22Rv1 (cell line): ENCODE measurements around the gene EIF5A.

Source experiments
- H3K27ac ChIP-seq: fragments of 450-650 bp; 2 replicates; pipeline ENCODE4 v1.5.1; 2017
- ZFX ChIP-seq: fragments of 450-650 bp; IDR thresholded peaks from 2 replicates; pipeline ENCODE4 v1.6.1; 2017; ENCODE audit warnings: antibody characterized with exemption, borderline replicate concordance
- TF ChIP-seq, protein P1 (sequence below): fragments of 450-650 bp; IDR thresholded peaks from 2 replicates; pipeline ENCODE4 v1.5.1; 2017; ENCODE audit warnings: mild to moderate bottlenecking

EIF5A gene

DNA sequence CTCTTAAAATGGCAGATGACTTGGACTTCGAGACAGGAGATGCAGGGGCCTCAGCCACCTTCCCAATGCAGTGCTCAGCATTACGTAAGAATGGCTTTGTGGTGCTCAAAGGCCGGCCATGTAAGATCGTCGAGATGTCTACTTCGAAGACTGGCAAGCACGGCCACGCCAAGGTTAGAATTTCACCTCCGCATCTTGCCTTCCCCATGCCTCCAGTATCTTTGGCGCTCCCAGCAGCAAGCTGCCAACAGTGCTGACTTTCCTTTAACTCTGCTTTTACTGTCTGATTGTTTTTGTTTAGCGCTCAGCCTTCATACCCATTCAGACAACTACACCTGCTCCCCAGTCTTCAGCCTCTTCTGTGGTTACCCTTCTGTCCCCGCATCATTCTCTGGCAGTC lies 2.2 kb downstream of the EIF5A start:
- H3K27ac ChIP-seq, result peak overlapping the region; percentile 99
- no peak for TF ChIP-seq ZFX
- TF ChIP-seq, protein P1, sequence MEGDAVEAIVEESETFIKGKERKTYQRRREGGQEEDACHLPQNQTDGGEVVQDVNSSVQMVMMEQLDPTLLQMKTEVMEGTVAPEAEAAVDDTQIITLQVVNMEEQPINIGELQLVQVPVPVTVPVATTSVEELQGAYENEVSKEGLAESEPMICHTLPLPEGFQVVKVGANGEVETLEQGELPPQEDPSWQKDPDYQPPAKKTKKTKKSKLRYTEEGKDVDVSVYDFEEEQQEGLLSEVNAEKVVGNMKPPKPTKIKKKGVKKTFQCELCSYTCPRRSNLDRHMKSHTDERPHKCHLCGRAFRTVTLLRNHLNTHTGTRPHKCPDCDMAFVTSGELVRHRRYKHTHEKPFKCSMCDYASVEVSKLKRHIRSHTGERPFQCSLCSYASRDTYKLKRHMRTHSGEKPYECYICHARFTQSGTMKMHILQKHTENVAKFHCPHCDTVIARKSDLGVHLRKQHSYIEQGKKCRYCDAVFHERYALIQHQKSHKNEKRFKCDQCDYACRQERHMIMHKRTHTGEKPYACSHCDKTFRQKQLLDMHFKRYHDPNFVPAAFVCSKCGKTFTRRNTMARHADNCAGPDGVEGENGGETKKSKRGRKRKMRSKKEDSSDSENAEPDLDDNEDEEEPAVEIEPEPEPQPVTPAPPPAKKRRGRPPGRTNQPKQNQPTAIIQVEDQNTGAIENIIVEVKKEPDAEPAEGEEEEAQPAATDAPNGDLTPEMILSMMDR, result no peak

DNA sequence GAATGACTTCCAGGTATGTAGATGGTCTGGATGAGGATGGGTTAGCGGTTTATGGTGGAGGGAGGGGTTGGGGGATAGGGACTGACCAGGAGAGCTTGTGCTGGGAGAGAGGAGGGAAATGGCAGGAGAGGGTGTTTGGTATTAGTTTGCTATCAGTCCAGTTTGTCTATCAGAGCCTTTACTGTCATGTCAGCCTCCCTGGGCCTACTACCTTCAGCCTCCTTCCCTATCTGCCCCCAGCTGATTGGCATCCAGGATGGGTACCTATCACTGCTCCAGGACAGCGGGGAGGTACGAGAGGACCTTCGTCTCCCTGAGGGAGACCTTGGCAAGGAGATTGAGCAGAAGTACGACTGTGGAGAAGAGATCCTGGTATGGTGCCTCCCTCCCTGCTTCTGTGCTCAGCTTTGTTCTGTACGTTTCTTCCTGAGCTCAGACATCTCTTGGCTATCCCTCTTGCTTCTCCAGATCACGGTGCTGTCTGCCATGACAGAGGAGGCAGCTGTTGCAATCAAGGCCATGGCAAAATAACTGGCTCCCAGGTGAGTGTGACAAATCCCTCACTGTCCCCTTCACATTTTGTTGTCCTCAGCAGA lies 3.8 kb downstream of the EIF5A start:
- H3K27ac ChIP-seq, result peak overlapping the region; percentile 99
- no peak for TF ChIP-seq ZFX
- TF ChIP-seq, protein P1, result no peak

DNA sequence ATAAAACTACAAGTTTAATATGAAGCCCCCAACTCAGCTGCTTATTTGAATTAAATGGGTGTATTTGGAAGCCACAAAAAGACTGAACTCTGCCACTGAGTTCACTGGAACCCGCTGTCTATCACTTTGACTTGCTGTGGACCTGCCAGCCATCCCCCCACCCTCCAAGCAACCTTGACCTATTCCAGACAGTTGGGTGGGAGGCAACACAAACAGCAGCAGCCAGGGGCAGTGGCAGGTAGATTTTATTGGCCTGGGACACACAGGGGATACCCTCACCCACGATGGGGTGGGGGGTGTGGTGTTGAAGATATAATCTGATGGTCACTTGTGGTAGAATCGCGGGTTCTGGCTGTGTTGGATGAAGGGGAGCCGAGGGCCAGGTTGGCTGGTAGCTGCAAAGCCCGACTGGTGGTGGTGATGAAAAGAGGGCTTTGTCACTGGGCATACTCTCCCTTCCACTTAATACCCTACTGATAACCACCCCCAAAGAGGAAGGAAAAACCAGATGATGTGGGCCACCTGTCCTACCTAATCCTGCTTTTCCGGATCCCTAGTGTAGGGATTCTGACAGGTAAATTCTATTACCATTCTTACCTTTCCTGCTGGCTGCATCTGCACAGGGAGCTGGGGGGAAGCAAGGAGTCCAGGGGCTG lies 5.1 kb downstream of the EIF5A start:
- TF ChIP-seq, protein P1, result no peak
- TF ChIP-seq ZFX, result no peak
- peak overlapping the region; percentile 99 for H3K27ac ChIP-seq

DNA sequence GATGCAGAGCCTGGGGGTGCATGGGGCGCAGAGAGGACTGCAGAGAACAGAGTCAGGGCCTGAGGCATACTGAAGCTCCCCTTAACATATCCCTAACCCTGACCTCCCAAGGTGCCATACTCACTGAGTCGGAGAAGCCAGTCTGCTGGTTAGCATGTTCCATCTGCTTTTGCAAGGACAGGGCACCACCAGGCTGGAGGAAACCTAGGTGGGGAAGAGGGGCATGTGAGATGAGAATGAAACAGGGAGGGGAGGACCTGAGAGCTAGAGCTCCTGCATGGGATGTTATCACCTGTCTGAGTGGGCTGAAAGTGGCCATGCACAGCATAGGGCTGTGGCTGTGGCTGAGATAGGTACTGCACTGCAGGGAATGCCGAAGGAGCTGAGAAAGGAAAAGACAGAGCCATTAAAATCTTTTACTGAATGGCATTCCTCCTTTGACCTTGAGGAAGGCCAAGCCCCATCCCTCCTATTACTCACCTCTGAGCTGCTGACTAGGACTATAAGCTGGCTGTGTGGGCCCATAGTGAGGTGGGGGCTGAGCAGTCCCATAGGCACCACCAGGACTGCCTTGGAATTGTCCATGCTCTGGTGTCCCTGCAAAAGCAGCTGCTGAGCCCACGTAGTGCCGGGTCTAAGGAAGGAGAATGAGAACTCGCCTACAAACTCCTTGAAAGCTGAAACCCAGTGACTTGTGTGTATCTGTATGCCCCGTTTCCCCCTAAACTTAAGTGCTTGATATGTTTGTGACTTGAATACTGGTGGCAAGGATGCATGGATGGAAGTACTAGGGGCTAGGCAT lies 5.9 kb downstream of the EIF5A start:
- H3K27ac ChIP-seq, result peak overlapping the region; percentile 99
- TF ChIP-seq ZFX, result no peak
- TF ChIP-seq, protein P1, result peak; percentile 25; the same call in 1 of the 2 replicates

DNA sequence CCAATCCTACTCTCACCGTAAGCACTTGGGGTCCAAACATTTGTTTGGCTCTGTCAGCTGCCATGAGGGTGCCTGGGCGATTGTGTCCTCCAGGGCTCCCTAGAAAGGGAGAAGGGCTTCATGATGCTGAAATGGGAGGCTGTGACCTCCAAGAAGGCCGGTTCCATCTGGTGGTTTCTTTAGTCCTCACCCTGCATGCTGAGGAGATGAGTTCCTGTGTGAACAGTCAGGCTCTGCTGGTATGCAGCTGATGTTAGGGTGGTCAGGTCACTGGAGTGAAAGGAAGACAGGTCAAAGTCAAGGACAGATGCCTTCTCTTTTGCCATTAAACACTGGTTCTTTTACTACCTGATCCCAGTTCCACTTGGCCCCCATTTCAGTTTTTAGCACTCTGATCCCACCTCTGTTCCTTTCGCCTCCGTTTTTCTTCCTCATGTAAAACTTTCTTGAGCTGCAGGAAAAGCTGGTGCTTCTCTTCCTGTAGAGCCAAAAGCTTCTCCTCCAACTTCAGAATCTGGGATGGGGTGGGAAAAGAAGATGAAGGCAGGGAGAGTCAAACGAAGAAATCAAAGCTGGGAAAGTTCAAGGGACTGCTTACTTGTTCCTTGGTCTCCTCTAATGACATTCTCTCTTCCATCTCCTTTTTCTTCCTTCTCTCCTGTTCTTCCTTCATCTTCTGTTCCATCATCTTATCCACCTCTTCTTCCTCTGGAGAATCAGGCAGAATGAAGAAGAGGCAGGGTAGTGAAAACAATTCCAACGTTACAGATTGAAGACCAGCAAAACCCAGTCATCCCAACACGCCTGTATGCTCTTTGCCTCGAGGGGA lies 6.7 kb downstream of the EIF5A start:
- no peak for TF ChIP-seq ZFX
- TF ChIP-seq, protein P1, result no peak
- peak overlapping the region; percentile 99 for H3K27ac ChIP-seq

DNA sequence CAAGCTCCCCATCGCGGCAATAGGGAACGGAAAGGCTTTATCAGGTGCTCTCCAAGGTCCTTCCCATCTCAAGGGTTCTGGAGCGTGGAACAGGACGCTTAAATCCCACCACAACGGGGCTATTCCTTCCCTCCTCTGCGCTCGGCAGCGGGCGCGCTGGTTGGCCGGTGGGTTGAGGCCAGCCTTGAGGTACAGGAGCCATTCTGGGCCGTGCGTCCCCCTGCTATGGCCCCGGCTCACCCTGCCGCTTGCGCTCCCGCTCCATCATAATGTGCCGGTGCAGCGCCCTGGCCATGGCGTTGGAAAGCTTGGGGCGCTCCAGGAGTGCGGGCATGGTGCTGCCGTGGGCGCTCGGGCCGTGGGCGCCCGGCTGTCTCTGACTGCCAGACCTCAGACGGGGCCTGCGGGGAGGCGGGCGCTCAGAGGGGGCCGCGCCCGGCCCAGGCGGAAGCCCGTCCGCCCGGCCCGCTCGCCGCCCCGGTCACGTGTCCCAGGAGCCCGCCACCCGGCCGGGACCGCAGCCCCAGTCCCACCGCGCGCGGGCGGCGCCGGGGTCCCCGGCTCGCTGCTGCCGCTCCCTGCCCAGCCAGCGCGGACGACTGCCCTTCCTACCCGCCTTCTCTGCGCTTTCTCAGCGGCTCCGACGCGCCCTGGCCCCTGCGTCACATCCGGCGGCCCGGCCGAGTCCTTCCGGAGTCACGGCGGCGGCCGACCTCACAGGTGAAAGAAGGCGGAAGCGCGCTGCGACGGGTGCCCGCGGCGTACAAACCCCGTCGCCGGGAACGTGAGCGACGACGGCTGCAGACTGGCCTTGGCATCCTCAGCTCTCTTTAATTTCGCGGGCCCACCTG lies 7.5 kb downstream of the EIF5A start, which contains the start of gene GPS2:
Gene GPS2 (minus strand): TSS at position 642 of the 851 bp plus-strand sequence. CDS start 308 bp downstream, at position 334.
- TF ChIP-seq, protein P1, result no peak
- no peak for TF ChIP-seq ZFX
- peak within 1 kb of the TSS; percentile 99 for H3K27ac ChIP-seq
